HG03521 (cell line): ENCODE data around the gene NAA10.
"Not testable (repeated sequence)": the region's sequence is repeated elsewhere in the genome, so short reads cannot be mapped to it uniquely, and the experiment has no call there.

Experiments used
- ATAC-seq: cut with Tn5 transposase; IDR thresholded peaks from one replicate; pipeline ENCODE4 v1.9.1; 2021; ENCODE audit warnings: mild to moderate bottlenecking, moderate library complexity; ENCODE audit not compliant: unreplicated experiment

The NAA10 gene

DNA sequence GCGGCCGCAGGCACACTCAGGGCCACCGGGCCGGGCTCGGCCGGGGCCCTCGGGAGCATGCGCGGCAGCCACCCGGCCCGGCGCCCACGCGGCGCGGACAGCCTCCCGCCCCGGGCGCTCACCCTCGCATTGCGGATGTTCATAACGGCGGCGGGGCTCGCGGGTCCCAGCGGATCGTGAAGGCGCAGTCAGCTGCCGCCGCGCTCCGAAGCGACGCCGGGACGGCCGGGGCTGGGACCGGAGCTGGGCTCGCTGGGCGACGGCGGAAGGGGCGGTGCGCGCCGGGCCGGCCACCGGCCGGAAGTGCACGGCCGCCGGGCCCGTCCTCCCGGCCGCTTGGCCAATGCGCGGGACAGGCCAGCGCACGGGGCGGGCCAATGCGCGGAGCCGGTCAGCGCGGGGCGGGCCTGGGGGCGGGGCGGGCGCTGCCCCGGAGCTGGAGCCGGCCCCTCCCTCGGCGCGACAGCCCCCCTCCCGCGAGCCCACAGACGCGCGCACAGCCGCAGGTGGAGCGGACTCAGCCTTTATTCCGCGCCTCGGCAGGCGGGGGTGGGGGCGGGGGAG is at the start of gene NAA10:
Gene NAA10, minus strand, starts transcription at position 276 of the 564 bp plus-strand sequence. Its CDS starts 133 bp downstream, at position 143.
- peak; percentile 88 for ATAC-seq

DNA sequence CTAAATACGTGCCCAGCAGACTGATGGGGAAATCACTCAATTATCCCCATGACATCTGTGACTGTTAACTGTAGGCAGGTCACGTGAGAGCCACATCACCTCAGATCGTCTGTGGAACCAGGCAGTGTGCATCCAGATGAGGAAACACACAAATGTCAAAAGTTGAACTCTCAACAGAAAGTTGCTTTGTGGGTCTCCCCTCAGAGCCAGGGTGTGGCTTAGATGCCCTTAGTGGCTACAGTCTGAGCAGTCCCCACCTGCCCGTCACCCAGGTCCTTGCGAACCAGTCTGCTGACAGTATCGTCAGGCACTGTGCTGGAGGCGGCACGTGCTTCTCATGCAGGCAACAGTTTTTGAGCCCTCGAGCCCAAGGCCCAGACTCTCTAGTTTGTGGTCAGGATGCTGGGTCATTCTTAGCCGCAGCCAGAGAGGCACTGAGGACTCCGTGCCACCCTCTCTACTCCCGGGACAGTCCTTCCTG is 48.5 kb upstream of the NAA10 start:
- ATAC-seq: no peak

DNA sequence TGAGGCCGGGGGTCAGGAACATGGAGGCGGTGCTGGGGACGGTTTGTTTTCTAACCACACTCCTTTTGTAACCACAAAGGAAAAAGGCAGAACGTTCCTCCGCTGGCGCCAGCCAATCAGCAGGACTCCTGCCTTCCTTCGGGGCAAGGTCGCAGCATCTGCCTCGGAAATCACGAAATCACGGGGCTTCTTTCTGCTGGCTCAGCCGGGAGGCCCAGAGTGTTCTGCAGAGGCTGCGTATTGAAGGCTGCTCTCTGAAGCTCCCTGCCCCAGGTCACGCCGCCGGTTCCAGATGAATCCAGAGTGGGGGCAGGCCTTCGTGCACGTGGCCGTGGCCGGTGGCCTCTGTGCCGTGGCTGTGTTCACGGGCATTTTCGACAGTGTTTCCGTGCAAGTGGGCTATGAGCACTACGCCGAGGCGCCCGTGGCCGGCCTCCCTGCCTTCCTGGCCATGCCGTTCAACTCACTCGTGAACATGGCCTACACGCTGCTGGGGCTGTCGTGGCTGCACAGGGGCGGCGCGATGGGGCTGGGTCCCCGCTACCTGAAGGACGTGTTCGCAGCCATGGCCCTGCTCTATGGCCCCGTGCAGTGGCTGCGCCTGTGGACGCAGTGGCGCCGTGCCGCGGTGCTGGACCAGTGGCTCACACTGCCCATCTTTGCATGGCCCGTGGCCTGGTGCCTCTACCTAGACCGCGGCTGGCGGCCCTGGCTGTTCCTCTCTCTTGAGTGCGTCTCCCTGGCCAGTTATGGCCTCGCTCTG is 47.1 kb upstream of the NAA10 start:
- ATAC-seq: no peak

DNA sequence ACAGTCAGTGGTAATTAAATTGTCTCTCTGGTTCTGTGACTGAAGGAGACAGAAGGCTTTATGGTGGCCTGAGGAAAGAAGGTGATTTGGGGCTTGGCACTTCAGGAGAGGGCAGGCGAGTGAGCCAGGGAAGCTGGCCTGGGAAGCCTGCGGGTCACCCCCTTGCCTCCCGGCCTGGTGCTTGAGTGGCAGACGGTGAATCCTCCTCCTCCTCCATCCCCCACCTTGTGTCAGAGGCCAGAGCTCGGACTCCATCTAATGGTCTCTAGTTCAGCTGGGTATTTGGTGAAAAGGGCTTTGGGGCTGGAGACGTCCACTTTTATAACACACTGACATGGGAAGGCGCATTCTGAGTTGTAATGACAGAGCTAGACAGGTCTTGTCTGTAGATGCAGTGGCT is 46.4 kb upstream of the NAA10 start:
- ATAC-seq: no peak

DNA sequence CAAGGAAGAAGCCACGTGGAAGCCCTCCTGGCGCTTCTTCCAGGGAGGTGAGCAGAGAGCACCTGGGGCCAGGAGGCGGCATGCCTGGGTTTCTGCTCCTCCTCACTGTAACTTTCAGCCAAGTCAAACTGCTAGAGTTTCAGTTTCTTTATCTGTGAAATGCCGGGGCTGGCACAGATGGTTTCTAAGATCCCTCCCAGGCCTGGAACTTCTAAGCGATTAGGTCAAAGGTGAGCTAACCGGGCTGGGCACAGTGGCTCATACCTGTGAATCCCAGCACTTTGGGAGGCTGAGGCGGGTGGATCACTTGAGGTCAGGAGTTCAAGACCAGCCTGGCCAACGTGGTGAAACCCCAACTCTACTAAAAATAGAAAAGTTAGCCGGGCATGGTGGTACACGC is 45.6 kb upstream of the NAA10 start:
- ATAC-seq: not testable (repeated sequence)

DNA sequence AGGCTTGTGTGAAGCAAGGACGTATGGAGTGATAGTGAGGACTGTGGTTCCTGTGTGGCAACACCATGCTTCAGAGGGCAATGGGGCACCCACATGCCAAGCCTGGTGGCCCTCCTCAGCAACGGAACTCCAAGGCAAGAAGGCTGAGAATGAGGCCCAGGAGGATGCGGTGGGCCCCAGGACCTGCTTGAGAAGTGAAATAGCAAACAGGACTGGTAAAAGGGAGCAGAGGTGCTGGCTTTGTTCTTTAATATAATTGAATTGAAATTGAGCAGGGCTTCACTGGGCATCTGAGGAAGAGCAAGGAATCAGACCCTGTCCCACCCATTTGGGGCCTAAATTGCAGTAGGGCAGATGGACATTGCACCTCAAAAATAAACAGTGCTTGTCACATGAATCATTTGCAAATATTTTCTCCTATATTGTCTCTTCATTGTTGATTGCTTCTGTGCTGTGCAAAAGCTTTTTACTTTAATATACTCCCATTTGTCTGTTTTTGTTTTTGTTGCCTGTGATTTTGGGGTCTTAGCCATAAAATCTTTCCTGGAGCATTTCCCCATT is 40.0 kb upstream of the NAA10 start:
- ATAC-seq: no peak

DNA sequence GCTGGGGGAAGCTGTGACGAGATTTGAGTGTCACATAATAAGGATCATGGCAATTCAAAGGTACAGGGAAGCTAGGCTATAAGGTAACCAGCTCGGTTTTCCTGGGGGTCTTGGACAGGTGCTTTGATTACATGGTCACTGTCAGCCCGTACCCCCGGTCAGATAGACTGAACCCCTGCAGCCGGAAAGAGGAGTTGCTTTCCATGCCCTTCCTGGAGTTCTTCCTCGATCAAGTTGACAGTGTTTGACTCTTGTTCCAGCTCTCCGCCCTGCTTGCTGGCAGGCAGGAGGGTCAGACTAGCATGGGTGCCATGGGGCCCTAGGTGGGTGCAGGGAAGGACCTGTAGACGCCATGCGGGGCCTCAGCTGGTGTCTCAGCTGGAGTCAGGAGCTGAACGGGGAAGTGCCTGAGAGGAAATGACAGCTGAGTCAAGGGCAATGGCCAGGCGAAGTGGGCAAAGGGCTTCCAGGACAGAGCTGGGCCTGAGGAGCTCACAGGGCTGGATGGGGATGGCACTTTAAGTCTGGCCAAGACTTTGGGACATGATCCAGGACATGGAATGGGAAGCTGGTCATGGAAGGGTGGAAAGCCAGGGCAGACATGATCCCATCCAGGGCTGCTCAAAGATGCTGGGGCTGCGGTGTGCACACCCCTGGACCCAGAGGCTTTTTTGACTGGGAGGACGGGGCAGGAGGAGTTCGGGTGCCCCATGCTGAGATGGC is 39.3 kb upstream of the NAA10 start:
- no peak for ATAC-seq

DNA sequence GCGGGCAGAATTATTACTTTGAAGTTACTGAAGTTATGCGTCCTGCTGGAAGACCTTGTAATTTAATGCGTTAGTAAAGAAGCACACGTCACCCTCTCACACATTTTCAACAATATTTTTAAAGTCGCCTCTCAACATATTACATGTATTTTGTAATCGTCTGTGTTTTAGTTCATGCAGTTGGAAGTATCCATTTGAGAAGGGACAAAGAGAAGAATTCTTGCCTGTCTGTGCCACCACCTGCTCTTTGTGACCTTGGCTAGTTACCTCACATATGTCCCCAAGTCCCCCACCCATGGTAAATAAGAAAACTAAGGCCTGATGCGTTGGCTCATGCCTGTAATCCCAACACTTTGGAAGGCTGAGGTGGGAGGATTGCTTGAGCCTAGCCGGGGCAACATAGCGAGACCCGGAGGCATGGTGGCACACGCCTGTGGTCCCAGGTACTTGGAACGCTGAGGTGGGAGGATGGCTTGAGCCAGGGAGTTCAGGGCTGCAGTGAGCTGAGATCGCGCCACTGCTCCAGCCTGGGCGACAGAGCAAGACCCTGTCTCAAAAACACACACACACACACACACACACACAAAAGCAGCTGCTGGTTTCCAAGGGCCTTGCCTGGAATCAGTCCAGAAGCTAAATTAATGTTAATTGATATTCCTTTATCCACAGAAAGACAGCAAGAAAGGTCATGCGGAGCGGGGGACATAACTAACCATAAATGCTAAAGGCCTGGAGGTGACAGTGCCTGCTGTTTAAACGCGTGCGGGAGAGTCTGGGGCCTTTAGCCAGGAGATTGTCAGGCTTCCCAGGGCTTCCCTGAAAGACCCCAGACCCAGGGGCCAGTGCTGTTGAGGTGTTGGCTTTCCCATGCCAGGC is 38.5 kb upstream of the NAA10 start:
- ATAC-seq: no peak

DNA sequence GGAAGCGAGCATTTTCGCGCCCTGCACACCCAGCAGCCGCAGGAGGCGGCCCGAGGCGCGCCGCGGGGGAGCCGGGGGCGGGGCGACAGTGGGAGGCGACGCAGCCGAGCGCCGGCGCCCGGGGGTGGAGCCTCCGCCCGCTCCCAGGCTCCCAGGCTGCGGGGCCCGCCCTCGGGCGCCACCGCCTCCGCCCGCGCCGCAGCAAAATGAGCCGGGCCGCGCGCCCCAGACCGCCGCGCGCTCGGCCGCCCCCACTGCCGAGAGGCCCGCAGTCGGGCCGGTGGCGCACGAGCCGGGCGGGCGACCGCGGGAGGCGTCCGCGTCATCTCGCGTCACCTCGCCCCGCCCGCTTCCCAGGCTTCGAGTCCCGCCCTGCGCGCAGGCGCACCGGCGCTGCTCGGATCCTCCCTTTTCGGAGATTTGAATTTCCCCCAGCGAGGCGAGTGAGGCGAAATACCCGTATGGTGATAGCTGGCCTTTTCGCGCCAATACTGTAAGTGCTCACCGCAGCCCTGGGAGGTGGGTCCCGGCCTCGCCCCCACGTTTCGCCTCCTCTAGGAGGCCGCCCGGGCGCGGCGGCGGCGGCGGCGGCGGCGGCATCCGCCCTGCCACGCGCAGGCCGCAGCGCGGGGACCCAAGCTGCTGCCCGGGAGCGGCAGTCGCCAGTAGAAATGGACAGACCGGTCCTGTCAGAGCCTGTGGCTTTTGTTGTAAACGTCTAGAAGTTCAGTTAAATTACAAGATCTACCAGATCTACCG is 37.7 kb upstream of the NAA10 start, which contains the start of gene TMEM187:
Gene TMEM187, plus strand, starts transcription at position 387 of the 759 bp plus-strand sequence. CDS start 9,309 bp downstream, outside the sequence.
- peak; percentile 42 for ATAC-seq

DNA sequence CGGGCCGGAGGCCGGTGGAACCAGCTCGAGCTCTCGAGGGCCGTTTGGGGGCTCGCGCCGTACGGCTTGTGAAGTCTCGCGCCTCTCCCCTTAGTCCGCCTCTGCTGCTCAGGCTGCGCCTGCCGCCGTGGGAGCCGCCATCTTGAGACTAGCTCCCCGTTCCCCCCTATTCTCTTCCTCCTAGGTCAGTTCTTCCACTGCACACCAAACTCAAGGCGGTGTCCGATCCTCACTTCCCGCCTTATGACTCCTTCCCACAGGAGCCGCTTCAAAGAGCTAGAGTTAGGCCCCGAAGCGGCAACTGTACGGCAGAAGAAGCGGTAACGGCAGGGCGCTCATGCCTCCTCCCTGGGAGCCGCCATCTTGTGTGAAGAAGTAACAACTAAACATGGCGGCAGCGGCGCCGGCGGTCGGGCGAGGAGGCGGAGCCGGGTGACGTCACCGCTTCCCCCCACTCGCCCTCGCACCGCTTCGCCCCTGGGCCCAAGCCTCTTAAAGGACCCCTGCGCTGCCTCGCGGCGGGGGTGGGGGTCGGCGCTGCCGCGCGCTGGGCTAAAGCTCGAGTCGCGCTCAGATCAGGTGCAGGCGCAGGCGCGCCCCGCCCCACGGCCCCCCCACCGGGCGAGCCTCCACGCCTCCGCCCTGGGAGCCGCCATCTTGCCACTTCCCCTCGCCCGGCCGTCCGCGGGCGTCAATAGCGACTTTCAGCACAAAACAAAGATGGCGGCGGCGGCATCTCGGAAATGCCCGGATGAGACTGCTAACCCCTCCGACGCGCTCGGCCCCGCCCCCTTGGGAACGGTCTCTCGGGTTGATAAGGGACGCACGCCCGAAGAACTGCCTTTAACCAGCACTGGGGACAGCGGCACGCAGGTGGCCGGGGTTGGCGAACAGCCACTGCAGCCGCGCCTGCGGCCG is 36.9 kb upstream of the NAA10 start, which contains the start of gene HCFC1:
Gene HCFC1, minus strand, starts transcription at position 369 of the 918 bp plus-strand sequence. CDS start 978 bp downstream, outside the sequence.
- ATAC-seq: peak; percentile 35

DNA sequence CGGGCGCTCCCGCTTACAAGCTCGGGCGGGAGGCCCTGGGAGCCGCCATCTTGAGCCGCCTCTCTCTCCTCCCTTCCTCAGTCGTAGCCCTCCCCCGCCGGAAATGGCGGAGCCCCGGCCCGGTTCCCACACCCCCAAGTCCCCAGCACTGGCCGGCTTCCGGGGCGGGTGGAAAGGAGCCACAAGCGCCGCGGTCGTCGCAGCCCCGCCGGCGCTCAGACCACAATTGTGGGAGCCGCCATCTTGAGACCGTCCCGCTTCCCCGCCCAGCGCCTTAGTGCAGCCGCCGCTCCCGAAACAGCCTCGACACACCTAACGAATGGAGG is 36.2 kb upstream of the NAA10 start:
- peak; percentile 31 for ATAC-seq

DNA sequence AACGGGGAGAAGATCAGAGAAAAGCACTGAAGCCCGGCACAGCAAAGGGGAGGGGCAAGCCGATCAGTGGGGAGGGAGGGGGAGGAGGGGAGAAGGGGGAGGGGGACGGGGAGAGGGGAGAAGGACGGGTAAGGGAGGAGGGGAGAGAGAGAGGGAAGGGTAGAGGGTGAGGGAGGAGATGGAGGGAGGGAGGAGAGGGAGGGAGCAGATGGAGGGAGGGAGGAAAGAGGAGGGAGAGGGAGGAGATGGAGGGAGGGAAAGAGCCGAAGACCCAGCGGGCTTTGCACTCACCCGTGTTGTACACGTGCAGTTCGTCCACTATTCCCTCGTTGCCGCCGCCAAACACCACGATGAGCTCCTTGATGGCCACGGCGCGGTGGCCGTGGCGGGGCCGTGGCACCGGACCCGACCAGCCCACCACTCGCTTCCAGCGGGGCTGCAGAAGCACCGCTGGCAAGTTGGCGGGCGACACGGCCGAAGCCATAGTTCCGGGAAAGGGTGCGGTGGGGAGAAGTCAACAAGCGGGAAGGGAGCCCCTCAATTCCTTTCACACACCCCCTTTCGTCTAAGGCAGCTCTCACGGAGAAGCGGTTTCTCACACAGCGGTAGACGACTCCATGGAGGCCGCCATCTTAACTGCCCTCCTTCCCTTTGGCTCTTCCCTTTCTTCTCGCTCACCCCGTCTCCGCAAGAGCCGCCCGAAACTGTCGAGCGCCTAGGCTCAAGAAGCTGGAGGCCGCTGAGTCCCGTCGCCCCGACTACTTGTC is 35.7 kb upstream of the NAA10 start:
- no peak for ATAC-seq

DNA sequence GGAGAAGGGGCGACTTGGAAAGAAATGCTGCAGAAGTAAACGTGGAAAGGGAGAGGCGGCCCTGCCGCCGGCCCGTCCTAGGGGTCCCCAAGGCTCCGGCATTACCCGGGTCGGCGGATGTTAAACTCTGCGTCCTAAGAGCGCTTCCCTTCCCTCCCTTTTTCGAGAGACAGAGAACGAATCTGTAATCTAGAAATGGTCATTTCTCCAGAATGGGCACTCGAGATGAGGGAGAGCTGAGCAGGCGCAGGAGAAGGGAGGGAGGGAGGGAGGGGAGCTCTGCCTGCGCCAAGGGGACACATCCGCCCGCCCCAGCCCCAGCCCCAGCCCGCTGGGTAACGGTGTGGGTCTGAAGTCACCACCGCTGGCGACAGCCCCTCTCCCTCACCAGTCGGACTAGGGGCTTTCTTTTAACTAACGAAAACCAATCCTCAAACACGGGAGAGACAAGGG is 35.1 kb upstream of the NAA10 start:
- no peak for ATAC-seq

DNA sequence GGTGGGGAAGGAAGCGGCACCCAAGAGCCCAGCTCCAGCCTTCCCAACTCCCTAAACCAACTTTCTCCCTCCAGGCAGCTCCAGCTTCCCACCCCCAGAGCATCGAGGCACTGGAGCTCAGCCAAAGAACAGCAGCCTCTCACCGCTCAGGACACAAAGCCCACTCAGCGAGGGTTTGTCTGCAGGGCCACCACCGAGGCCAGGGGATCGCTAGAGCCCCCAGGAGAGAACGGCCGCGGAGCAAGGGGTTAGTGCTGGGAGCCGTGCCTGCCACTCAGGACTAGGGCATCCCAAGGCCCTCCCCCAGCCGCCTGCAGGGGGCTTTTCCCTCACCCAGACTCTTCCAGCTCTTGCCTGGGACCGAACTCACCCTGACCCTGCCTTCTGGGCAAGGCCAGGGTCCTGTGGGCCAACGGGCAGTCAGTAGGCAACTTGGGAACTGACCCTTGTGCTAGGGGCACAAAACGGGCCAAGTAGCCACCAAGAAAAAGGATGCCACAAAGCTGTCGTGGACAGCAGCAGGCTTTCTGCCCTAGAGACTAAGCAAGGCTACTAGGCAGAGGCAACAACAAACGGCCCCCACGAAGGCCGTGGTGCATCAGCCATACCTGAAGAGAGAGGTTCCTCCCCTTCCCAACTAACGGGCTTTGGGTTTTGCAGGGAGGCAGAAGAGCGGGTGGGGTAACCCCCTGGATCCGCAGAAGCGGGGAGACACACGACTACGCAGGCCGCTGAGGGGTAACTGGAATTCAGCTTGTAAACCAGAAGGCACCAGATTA is 34.5 kb upstream of the NAA10 start:
- no peak for ATAC-seq

DNA sequence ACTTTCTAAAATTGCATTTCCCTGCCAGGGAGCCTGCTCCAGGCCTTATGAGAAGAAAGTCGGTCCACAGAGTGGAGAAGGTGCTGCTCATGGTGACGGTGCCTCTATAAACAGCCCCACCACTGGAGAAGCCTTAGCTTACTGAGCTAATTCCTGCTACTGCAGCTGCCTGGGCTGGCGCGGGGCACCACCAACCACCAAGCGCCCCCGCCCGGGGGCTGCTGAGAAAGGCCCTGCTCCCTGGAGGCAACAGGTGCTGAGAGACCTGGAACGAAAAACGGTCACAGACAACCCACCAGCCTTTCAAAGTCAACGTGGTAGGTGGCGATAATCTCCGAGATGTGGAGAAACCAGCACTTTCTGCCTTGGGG is 33.9 kb upstream of the NAA10 start:
- no peak for ATAC-seq

DNA sequence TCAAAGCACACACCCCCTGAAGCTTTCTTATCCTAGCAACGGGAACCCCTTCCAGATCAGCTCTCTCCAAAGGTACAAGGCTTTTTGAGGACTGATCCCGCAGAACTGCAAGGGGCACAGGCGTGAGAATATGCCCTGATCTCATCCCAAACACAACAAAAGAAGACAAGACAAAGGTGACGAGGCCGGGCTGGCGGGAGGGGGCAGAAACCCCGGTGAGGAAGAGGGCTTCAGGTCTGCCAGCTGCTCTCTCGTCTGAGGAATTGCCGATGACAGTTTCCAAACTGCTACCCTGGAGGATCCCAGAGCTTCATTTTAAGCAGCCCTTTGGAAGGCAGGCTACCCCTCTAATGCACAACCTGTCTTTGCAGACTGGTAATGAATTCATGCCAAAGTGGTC is 33.4 kb upstream of the NAA10 start:
- no peak for ATAC-seq
